Right lobe of liver (tissue), 6 donors: ENCODE data around the gene ALOX12. TPM values are rescaled to one million over a fixed set of nuclear protein-coding genes. Genes with fewer than 3 reads are reported as not detected.

Source experiments
- ATAC-seq, 4 donors: fragments of 200-7000 bp; cut with Tn5 transposase; one replicate each; pipeline ENCODE4 v1.9.1; 2020; ENCODE audit warnings: mild to moderate bottlenecking in 4 of 4, moderate library complexity in 4 of 4
- DNase-seq, 3 donors: peaks; one replicate each; pipeline ENCODE4 v3.0.0-alpha.2; 2020
- H3K27ac ChIP-seq, 3 donors: fragments of 200-600 bp; one replicate each; pipeline ENCODE4 v1.8.0; 2022
- H3K27me3 ChIP-seq, 2 donors: fragments of 200-600 bp; one replicate each; pipeline ENCODE4 v1.8.0; 2022
- H3K36me3 ChIP-seq, 4 donors: fragments of 200-600 bp; sonication (generic) in 1 of 4; one replicate each; pipeline versions ENCODE4 v1.5.1 to v1.8.0; 2017 to 2022; ENCODE audit warnings: control low read depth in 1 of 4
- H3K4me1 ChIP-seq, 4 donors: fragments of 200-600 bp; sonication (generic) in 1 of 4; one replicate each; pipeline versions ENCODE4 v1.5.1 to v1.8.0; 2017 to 2022; ENCODE audit warnings: control low read depth in 1 of 4
- H3K4me3 ChIP-seq, 3 donors: fragments of 200-600 bp; one replicate each; pipeline ENCODE4 v1.8.0; 2022
- H3K9me3 ChIP-seq, 4 donors: fragments of 200-600 bp; sonication (generic) in 1 of 4; one replicate each; pipeline versions ENCODE4 v1.5.1 to v1.8.0; 2017 to 2022; ENCODE audit warnings: control low read depth in 1 of 4
- CTCF ChIP-seq, 4 donors: fragments of 200-600 bp in 3 of 4; fragments of 450-650 bp in 1 of 4; IDR thresholded peaks; one replicate each; pipeline versions ENCODE4 v1.5.1 to v1.8.0; 2016 to 2022; ENCODE audit warnings: antibody characterized with exemption in 4 of 4, mild to moderate bottlenecking in 2 of 4
- POLR2A ChIP-seq: fragments of 450-650 bp; IDR thresholded peaks from one replicate; pipeline ENCODE4 v1.6.1; 2017; ENCODE audit warnings: antibody characterized with exemption, mild to moderate bottlenecking
- WGBS: methylation state at CpG from one replicate; pipeline ENCODE4 v1.1.6; 2018; ENCODE audit warnings: low coverage, low lambda C conversion rate; ENCODE audit not compliant: insufficient coverage; ENCODE audit errors: missing lambda C conversion rate; 5-methylcytosine and 5-hydroxymethylcytosine counted together
- intact Hi-C, 2 donors: fragments of 100-400 bp; cut with DNase I; formaldehyde crosslinking; loops; one replicate each; pipeline versions ENCODE4 v1.11.2 to v1.14.1; 2022
- total RNA-seq, 6 experiments: library from RNA; depleted of rRNA in 2 of 6; stranded (reverse); fragments of >200 nt in 2 of 6; fragmentation: NEBNext Ultra II Directional in 3 of 6; extraction: Animal tissue kit (Norgen Biotek cat#: 25700) in 3 of 6; gene quantifications; one replicate each; pipeline versions ENCODE4 v1.1.0 to v1.2.4, GENCODE V29; 2016 to 2023
- donor health status: DM: no; HTN: yes; CAD: no.
- donor health status: DM: no; HTN: no; CAD: no.
- donor health status: DM: no; HTN: no; CAD: no.
- donor health status: DM: no; HTN: yes; CAD: no.
- donor health status: DM: no; HTN: yes; CAD: no.

The ALOX12 gene
- total RNA-seq, 6 experiments from 2014 or later, result 0.17 to 0.27 TPM; not detected in 4

GRCh38 chr17:7026471-7027115 is 30.7 kb downstream of the ALOX12 start:
- H3K36me3 ChIP-seq, result no peaks in the 10 kb centered on the region
- 70% methylated on average over 4 of the region's 29 CpGs for WGBS
- no peak for ATAC-seq
- no peak overlapping the region for H3K27ac ChIP-seq
- peaks cover 0 to 9% (median 0%) of the 10 kb centered on the region in 4 donors for H3K4me1 ChIP-seq
- H3K4me3 ChIP-seq, result no peak overlapping the region
- no peak for TF ChIP-seq POLR2A
- no peak for TF ChIP-seq CTCF (IDR thresholded peaks at IDR 0.05)
- no peaks in the 10 kb centered on the region for H3K9me3 ChIP-seq
- no peak for DNase-seq
- no peaks in the 10 kb centered on the region for H3K27me3 ChIP-seq
- intact Hi-C loops, result no loop called here

- H3K4me3 ChIP-seq, result no peak overlapping the region
- TF ChIP-seq POLR2A (no peak), CTCF (IDR thresholded peaks at IDR 0.05) (no peak)
- H3K36me3 ChIP-seq, result no peaks in the 10 kb centered on the region
- DNase-seq, result no peak
- no CpG with 5 or more reads among the region's 13 CpGs for WGBS
- H3K4me1 ChIP-seq, result peaks cover 0 to 2% (median 0%) of the 10 kb centered on the region in 4 donors
- no peaks in the 10 kb centered on the region for H3K27me3 ChIP-seq
- intact Hi-C loops, result no loop called here
- no peak for ATAC-seq
- H3K9me3 ChIP-seq, result no peaks in the 10 kb centered on the region
- no peak overlapping the region for H3K27ac ChIP-seq
These were observed 31.5 kb downstream of the ALOX12 start for GRCh38 chr17:7027335-7027734.

GRCh38 chr17:7029096-7029495 is 33.2 kb downstream of the ALOX12 start:
- Histone ChIP-seq H3K9me3 (no peaks in the 10 kb centered on the region), H3K4me3 (no peak overlapping the region), H3K27me3 (no peaks in the 10 kb centered on the region), H3K36me3 (no peaks in the 10 kb centered on the region), H3K4me1 (no peaks in the 10 kb centered on the region), H3K27ac (no peak overlapping the region)
- intact Hi-C loops, result no loop called here
- no peak for DNase-seq
- TF ChIP-seq CTCF (IDR thresholded peaks at IDR 0.05), result no peak
- TF ChIP-seq POLR2A, result no peak
- ATAC-seq, result no peak
- 79% methylated on average over 3 of the region's 3 CpGs for WGBS

DNA sequence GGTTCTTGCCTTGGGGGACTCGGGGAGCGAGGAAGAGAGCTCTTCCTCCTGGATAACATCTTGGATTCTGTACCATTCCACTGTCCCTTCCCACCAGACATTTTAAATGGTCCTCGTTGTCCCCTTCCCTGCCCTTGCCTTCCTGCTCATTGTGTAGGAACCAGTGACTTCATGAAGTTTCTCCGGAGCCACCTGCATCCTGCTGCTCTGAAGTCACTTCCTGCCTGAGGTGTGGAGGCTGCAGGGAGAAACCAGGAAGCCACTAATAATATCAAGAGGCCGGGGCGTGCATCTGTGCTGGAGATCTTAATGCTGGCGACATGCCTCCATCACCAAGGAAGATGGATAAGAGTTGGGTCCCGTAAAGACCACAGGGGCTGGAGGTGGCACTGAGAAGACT is 33.8 kb downstream of the ALOX12 start:
- H3K36me3 ChIP-seq, result no peaks in the 10 kb centered on the region

More for the DNA sequence above, 33.8 kb downstream of the ALOX12 start:
- intact Hi-C loops, result no loop called here
- DNase-seq (no peak), ATAC-seq (peak; percentile 31 to 65 (median 51))
- 63% methylated on average over 4 of the region's 8 CpGs for WGBS
- H3K4me1 ChIP-seq, result peaks cover 0 to under 1% (median 0%) of the 10 kb centered on the region in 4 donors
- H3K9me3 ChIP-seq, result no peaks in the 10 kb centered on the region
- no peaks in the 10 kb centered on the region for H3K27me3 ChIP-seq
- H3K4me3 ChIP-seq, result no peak overlapping the region
- no peak for TF ChIP-seq CTCF (IDR thresholded peaks at IDR 0.05)
- TF ChIP-seq POLR2A, result no peak
- H3K27ac ChIP-seq, result no peak overlapping the region
